ENCODE measurements around the gene IL6.
"Not testable (repeated sequence)": the region's sequence is repeated elsewhere in the genome, so short reads cannot be mapped to it uniquely, and the experiment has no call there.

The IL6 gene

DNA sequence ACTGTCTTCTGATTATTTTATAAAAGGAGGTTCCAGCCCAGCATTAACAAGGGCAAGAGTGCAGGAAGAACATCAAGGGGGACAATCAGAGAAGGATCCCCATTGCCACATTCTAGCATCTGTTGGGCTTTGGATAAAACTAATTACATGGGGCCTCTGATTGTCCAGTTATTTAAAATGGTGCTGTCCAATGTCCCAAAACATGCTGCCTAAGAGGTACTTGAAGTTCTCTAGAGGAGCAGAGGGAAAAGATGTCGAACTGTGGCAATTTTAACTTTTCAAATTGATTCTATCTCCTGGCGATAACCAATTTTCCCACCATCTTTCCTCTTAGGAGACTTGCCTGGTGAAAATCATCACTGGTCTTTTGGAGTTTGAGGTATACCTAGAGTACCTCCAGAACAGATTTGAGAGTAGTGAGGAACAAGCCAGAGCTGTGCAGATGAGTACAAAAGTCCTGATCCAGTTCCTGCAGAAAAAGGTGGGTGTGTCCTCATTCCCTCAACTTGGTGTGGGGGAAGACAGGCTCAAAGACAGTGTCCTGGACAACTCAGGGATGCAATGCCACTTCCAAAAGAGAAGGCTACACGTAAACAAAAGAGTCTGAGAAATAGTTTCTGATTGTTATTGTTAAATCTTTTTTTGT is 2.3 kb downstream of the IL6 start:
- DNase-seq = no peak

DNA sequence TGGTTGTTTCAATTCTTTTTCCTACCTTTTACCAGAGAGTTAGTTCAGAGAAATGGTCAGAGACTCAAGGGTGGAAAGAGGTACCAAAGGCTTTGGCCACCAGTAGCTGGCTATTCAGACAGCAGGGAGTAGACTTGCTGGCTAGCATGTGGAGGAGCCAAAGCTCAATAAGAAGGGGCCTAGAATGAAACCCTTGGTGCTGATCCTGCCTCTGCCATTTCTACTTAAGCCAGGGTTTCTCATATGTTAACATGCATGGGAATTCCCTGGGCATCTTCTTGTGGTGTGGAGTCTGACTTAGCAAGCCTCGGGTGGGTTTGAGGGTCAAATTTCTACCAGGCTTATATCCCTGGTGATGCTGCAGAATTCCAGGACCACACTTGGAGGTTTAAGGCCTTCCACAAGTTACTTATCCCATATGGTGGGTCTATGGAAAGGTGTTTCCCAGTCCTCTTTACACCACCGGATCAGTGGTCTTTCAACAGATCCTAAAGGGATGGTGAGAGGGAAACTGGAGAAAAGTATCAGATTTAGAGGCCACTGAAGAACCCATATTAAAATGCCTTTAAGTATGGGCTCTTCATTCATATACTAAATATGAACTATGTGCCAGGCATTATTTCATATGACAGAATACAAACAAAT is 3.2 kb downstream of the IL6 start:
- DNase-seq = no peak

DNA sequence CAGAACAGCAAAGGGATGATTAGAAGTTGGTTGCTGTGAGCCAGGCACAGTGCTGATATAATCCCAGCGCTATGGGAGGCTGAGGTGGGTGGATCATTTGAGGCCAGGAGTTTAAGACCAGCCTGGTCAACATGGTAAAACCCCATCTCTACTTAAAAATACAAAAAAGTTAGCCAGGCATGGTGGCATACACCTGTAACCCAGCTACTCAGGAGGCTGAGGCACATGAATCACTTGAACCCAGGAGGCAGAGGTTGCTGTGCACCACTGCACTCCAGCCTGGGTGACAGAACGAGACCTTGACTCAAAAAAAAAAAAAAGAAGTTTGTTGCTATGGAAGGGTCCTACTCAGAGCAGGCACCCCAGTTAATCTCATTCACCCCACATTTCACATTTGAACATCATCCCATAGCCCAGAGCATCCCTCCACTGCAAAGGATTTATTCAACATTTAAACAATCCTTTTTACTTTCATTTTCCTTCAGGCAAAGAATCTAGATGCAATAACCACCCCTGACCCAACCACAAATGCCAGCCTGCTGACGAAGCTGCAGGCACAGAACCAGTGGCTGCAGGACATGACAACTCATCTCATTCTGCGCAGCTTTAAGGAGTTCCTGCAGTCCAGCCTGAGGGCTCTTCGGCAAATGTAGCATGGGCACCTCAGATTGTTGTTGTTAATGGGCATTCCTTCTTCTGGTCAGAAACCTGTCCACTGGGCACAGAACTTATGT is 4.1 kb downstream of the IL6 start:
- DNase-seq = no peak

DNA sequence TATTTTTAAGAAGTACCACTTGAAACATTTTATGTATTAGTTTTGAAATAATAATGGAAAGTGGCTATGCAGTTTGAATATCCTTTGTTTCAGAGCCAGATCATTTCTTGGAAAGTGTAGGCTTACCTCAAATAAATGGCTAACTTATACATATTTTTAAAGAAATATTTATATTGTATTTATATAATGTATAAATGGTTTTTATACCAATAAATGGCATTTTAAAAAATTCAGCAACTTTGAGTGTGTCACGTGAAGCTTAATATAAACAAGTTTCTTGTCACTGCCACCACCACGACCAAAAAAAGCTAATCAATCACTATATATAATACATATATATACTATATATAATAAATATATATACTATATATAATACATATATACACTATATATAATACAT is 4.8 kb downstream of the IL6 start:
- DNase-seq = no peak

DNA sequence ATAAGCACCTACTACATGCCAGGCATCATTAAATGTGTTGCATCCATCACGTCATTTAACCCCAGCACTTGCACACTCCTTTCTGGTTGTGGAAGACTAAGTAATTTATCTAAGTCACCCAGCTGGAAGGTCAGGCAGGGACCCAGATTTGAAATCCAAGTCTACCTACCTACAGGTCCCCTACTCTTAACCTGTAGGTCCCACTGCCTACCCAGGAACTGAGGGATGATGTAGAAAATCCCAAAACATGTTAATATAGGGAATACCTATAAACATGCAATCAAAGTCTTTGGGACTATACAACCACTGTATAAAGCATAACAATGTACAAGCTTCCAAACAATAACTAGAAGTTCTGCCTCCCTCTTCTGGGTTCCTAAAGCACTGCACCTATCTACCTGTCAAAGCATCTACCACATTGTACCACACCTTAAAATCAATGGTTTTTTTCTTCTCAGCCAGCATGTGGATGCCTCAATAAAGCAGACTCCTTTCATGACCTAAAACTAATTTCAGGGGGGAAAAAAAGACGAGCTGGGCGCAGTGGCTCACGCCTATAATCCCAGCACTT is 5.6 kb downstream of the IL6 start:
- DNase-seq = no peak

DNA sequence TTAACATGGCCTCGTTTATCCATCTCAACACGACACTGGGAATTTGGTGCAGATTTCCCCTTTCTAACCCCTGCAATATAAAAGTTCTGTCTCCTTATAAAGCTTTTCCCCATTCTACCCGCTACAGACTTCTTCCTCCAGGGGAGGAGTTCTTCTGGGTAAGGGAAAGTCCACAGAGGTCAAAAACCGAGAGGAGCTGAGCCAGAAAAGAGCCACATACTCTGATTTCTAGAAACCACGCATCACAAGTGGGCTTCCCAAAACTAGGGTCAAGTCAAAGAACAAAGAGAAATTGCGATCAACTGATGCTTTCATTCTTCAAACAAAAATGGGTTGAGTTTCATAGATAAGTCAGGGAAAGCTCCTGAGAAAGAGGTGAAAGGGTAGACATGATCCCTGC is 6.8 kb downstream of the IL6 start:
- DNase-seq = no peak

DNA sequence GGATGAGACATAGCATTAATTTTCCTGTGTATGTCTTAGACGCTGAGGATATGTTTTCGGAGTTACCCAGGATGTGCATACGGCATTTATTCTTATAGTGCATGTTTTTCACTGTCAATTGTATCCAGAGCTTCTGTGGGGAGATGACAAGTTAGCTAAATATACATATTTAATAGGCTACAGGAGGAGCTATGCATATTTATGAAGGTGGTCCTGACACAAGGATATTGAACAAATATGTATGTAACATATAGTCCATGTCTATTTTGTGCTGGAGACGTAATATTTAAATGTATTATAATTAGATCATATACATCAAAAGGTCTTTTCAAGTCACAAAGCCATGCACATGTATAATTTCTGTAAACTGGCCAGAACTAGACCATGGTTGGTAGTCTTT is 16.0 kb downstream of the IL6 start:
- DNase-seq = no peak

DNA sequence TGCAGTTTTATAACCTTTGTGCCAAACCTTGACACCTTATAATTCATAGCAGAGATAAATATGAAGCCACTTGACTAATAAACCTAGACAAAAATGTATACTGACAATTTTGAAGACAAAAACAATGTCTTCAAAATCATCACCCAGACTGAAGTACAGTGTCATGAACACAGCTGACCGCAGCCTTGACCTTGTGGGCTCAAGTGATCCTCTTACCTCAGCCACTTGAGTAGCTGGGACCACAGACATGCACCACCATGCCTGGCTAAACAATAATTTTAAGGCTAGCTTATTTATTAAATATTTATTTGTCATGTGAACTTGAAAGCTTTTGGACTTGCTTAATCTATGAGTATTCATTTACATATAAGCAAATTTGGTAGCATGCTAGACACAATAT is 24.3 kb downstream of the IL6 start:
- DNase-seq = no peak

DNA sequence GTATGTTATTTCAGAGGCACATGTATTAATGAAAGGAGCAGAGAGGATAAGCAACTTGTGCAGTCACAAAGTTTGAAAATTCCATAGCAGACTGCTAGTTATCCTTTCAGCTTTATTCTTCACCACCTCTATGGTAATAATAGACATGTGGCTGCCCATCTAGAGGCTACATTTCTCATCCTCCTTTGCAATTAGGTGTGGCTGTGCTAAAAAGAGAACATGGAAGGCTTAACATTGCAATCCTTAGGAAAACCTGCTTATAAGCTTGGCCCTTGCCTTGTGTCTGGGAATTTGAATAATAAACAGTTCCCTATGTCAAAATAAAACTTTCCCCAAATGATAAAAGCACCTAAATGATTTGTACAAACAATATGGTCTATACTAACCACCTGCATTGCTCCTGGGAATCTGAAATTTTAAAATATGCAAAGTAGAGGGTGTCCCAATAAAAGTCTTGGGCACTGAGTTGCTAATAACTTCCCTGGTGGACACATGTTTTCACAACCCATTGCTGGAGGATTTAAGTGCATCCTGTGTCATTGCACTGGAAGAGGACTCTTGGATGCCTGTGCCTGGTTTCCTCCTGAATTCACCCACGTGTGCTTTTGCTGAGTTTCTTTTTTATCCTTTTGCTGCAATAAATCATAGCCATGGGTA is 30.5 kb downstream of the IL6 start:
- no peak for DNase-seq

- DNase-seq = no peak
These were observed 31.6 kb downstream of the IL6 start for GRCh38 chr7:22758576-22758975.

DNA sequence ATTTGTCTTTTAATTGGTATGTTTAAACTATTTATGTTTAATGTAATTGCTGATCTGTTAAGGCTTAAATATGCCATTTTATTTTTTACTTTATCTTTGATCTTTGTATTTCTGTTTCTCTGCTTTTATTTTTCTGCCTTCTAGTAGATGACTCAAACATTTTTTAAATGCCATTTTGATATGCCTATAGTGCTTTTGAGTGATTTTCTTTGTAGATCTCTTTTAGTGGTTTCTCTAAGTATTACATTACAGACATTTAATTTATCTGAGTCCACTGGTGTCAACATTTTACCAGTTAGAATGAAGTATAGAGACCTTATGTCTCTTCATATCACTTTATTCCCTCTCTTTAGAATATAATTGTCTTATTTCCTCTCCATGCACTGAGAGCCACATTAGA is 32.7 kb downstream of the IL6 start:
- DNase-seq = no peak

- DNase-seq = no peak
These were observed 35.9 kb downstream of the IL6 start for GRCh38 chr7:22762866-22763265.

DNA sequence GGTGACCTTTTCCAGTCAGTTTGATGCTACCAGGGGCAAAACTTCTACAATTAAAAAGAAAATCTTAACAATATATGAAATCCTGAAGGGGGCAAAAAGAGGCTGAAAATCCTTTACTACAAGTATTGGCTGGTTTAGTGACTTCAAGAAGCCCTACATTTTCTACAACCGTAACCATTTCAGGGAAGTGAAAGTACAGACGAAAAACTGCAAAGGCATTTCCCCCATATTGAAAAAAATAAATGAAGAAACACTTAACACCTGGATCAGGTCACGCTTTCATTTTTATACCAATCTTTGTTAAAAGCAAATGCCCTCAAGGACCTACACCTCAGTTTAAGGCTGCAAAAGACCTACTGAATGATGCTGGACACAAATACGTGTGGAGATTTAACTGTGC is 38.6 kb downstream of the IL6 start:
- DNase-seq = no peak

- no peak for DNase-seq
These were observed 44.3 kb downstream of the IL6 start for GRCh38 chr7:22771194-22771871.

DNA sequence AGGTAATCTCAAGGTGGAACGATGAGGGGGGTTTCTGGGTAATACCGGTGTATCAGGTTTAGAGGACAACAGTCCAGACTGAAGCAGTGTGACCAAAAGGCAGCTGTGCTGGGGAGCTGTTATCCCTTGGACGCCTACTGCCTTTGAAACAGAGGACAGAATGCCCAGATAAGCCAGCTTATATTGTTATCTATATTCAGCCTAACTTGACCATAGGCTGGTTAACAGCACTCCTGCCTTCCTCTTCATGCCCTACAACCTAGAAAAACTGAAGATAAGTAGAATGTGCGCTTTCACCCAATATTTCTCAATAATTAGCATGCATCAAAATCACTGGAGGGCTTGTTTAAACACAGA is 44.9 kb downstream of the IL6 start:
- DNase-seq = no peak

DNA sequence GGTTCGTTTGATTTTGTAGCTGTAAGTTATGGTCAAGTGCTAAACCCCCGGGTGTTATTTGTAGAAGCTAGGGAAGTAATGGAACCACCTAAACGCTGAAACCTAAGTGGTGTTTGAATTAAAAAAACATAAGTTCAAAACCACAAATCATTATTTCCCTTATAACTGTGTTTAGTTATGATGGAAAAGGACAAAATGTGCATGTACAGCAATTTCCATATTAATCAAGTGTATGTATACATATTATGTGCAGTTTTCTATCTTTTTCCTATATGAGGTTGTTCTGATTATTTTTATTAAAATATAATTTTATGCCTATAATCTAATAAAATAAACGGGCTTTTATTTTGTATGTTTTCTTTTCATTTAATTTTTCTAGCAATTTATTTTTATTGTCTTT is 45.9 kb downstream of the IL6 start:
- DNase-seq = no peak

- no peak for DNase-seq
These were observed 50.0 kb downstream of the IL6 start for GRCh38 chr7:22776964-22777363.

- not testable (repeated sequence) for DNase-seq
These were observed 52.8 kb downstream of the IL6 start for GRCh38 chr7:22779730-22780323.

DNA sequence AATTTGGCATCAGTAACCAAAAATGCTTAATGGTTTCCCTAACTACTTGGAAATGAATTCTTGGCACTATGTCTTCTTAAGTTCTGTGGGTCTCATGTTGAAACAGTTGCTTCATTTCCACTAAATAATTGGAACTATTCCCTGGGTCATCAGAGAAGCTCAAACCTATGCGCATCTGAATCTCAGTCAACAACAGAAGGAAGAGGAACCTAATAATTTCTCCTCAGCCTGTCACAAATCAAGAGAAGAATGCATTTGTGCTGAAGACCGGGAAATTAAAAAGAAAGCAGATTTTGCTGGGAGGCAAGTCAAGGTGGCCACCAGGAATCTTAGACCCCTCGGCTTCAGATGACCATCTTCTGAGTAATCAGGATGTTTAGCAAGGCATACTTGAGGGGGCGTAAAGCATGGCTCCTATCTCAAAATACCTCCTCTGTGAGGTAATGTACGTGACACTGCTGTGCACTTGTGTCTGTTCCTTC is 54.3 kb downstream of the IL6 start:
- no peak for DNase-seq
